CD14-positive monocyte (primary cell): Measurements from ENCODE around the gene STAM2. TPM values are rescaled to one million over a fixed set of nuclear protein-coding genes. Genes with fewer than 3 reads are reported as not detected.

Experiments used
- DNase-seq, 3 donors: peaks; one replicate each; pipeline ENCODE4 v3.0.0-alpha.2; 2011 to 2022
- H2AFZ ChIP-seq: 2 replicates; pipeline ENCODE4 v1.6.0; 2012; ENCODE audit warnings: mild to moderate bottlenecking, low read depth, low read length, inconsistent platforms; ENCODE audit not compliant: insufficient read depth, poor library complexity, severe bottlenecking
- H3K27ac ChIP-seq, 2 donors: 1 replicate in 1 of 2; 2 replicates in 1 of 2; pipeline ENCODE4 v1.5.1; 2012 to 2013; ENCODE audit warnings: low read length in 2 of 2, control low read depth in 1 of 2, inconsistent platforms in 1 of 2, low read depth in 1 of 2, mild to moderate bottlenecking in 1 of 2
- H3K27me3 ChIP-seq, 2 donors: one replicate each; pipeline versions ENCODE4 v1.6.0 to v1.6.1; 2011 to 2013; ENCODE audit warnings: low read length in 2 of 2; ENCODE audit not compliant: control insufficient read depth in 2 of 2, insufficient read depth in 2 of 2
- H3K36me3 ChIP-seq, 2 donors: replicated peaks in 1 of 2; 1 replicate in 1 of 2; 2 replicates in 1 of 2; pipeline versions ENCODE4 v1.5.1 to v1.6.1; 2012 to 2013; ENCODE audit warnings: low read length in 2 of 2, control low read depth in 1 of 2, inconsistent platforms in 1 of 2, mild to moderate bottlenecking in 1 of 2; ENCODE audit not compliant: insufficient read depth in 2 of 2, control insufficient read depth in 1 of 2
- H3K4me1 ChIP-seq, 2 donors: 1 replicate in 1 of 2; 2 replicates in 1 of 2; pipeline versions ENCODE4 v1.5.1 to v1.6.1; 2012 to 2013; ENCODE audit warnings: low read length in 2 of 2, control low read depth in 1 of 2, inconsistent platforms in 1 of 2, mild to moderate bottlenecking in 1 of 2, moderate library complexity in 1 of 2; ENCODE audit not compliant: insufficient read depth in 2 of 2, control insufficient read depth in 1 of 2
- H3K4me2 ChIP-seq: replicated peaks from 2 replicates; pipeline ENCODE3; 2012; ENCODE audit warnings: low read length, moderate library complexity, mild to moderate bottlenecking; ENCODE audit not compliant: poor library complexity, severe bottlenecking; ENCODE audit errors: extremely low read depth
- H3K4me3 ChIP-seq, 3 experiments: fragments of 200-600 bp in 1 of 3; sonication (generic) in 1 of 3; replicated peaks in 1 of 3; 1 replicate in 2 of 3; 2 replicates in 1 of 3; pipeline ENCODE4 v1.5.1; 2011 to 2013; ENCODE audit warnings: low read length in 3 of 3, mild to moderate bottlenecking in 3 of 3, control low read depth in 2 of 3, low read depth in 2 of 3, inconsistent platforms in 1 of 3, moderate library complexity in 1 of 3
- H3K79me2 ChIP-seq: 2 replicates; pipeline ENCODE4 v1.6.0; 2012; ENCODE audit warnings: mild to moderate bottlenecking, control low read depth, inconsistent platforms, low read length, moderate library complexity; ENCODE audit not compliant: insufficient read depth
- H3K9ac ChIP-seq: 2 replicates; pipeline ENCODE4 v1.6.0; 2017; ENCODE audit warnings: low read length, mild to moderate bottlenecking; ENCODE audit not compliant: insufficient read depth, poor library complexity, severe bottlenecking
- H3K9me3 ChIP-seq, 2 donors: replicated peaks in 1 of 2; 1 replicate in 1 of 2; 2 replicates in 1 of 2; pipeline versions ENCODE4 v1.5.1 to v1.6.1; 2012 to 2013; ENCODE audit warnings: low read length in 2 of 2, control low read depth in 1 of 2; ENCODE audit not compliant: control insufficient read depth in 1 of 2, insufficient read depth in 1 of 2
- H4K20me1 ChIP-seq: 2 replicates; pipeline ENCODE4 v1.6.0; 2012; ENCODE audit warnings: mild to moderate bottlenecking, low read length, control low read depth, moderate library complexity; ENCODE audit not compliant: insufficient read depth
- H3K27ac Mint-ChIP-seq, 7 donors: one replicate each; pipeline ENCODE4 v1.8.0; 2020; ENCODE audit warnings: mild to moderate bottlenecking in 7 of 7, mixed read lengths in 7 of 7, moderate library complexity in 6 of 7, inconsistent platforms in 2 of 7
- H3K27me3 Mint-ChIP-seq, 3 donors: one replicate each; pipeline ENCODE4 v1.8.0; 2021 to 2022; ENCODE audit warnings: low read depth in 3 of 3, mild to moderate bottlenecking in 3 of 3, mixed read lengths in 3 of 3, moderate library complexity in 3 of 3, inconsistent platforms in 1 of 3
- H3K36me3 Mint-ChIP-seq, 2 donors: one replicate each; pipeline ENCODE4 v1.8.0; 2020; ENCODE audit warnings: mixed read lengths in 2 of 2, inconsistent platforms in 1 of 2, mild to moderate bottlenecking in 1 of 2
- H3K4me1 Mint-ChIP-seq: one replicate; pipeline ENCODE4 v1.8.0; 2020; ENCODE audit warnings: mild to moderate bottlenecking, mixed read lengths
- H3K4me3 Mint-ChIP-seq, 2 donors: one replicate each; pipeline ENCODE4 v1.8.0; 2020; ENCODE audit warnings: mild to moderate bottlenecking in 2 of 2, mixed read lengths in 2 of 2, moderate library complexity in 1 of 2
- H3K9me3 Mint-ChIP-seq, 7 donors: one replicate each; pipeline ENCODE4 v1.8.0; 2020 to 2022; ENCODE audit warnings: mixed read lengths in 7 of 7, mild to moderate bottlenecking in 6 of 7, moderate library complexity in 6 of 7, inconsistent platforms in 2 of 7
- WGBS: methylation state at CpG from one replicate; pipeline ENCODE4 v1.1.5; 2013; ENCODE audit warnings: missing lambda C conversion rate; ENCODE audit not compliant: insufficient coverage; 5-methylcytosine and 5-hydroxymethylcytosine counted together
- intact Hi-C, 2 donors: fragments of 100-400 bp; cut with micrococcal nuclease; formaldehyde crosslinking; loops; one replicate each; pipeline versions ENCODE4 v1.15.0 to v1.15.1; 2023
- polyA plus RNA-seq, 3 donors: library from polyadenylated mRNA; depleted of rRNA in 1 of 3; unstranded in 2 of 3; stranded (reverse) in 1 of 3; fragments of 300-500 nt in 2 of 3; fragments of >200 nt in 1 of 3; fragmentation: Illumina TruSeq in 2 of 3; gene quantifications; 1 replicate in 2 of 3; 2 replicates in 1 of 3; pipeline ENCODE4 v1.2.3, GENCODE V29; 2012 to 2021
- TF ChIP-seq, protein P1 (sequence below): fragments of 200-600 bp; IDR thresholded peaks from one replicate; pipeline ENCODE4 v1.8.0; 2022; ENCODE audit warnings: antibody characterized with exemption, mild to moderate bottlenecking

The STAM2 gene
- polyA plus RNA-seq, 3 donors = 6.9 to 12.6 (median 8.2) TPM

DNA sequence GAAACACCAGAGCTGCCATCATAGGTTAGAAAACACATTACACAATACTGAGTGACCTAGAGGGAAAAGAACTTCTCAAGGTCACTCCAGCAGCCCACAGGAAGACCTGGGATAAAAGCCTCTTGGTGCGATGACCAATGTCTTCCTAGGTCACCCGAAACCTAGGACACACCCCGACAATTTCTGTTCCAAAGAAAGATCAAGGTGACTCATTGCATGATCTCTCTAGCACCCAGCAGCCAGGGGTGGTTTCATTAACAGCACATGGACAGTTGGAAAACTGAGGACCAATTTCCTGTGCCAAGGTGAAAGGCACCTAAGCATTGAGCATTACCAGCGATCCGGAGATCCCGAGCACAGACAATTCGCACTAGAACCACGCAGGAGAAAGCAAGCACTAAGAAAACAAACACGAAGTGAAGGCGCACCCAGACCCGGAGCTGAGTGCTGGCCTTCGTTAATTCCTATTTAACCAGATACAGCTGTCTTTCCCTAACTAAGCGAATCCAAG, 78.2 kb downstream of the STAM2 start:
- TF ChIP-seq, protein P1, sequence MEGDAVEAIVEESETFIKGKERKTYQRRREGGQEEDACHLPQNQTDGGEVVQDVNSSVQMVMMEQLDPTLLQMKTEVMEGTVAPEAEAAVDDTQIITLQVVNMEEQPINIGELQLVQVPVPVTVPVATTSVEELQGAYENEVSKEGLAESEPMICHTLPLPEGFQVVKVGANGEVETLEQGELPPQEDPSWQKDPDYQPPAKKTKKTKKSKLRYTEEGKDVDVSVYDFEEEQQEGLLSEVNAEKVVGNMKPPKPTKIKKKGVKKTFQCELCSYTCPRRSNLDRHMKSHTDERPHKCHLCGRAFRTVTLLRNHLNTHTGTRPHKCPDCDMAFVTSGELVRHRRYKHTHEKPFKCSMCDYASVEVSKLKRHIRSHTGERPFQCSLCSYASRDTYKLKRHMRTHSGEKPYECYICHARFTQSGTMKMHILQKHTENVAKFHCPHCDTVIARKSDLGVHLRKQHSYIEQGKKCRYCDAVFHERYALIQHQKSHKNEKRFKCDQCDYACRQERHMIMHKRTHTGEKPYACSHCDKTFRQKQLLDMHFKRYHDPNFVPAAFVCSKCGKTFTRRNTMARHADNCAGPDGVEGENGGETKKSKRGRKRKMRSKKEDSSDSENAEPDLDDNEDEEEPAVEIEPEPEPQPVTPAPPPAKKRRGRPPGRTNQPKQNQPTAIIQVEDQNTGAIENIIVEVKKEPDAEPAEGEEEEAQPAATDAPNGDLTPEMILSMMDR = no peak
- Mint-ChIP-seq H3K4me3 (peak overlapping the region; percentile 84 to 94), H3K4me1 (peaks cover 30% of the 10 kb centered on the region), H3K27ac (peak overlapping the region in 3 of 7 donors; percentile 4 to 55 (median 5)), H3K36me3 (peaks cover 5 to 8% of the 10 kb centered on the region in 2 donors), H3K9me3 (peaks cover 0 to 18% (median 3%) of the 10 kb centered on the region in 7 donors), H3K27me3 (peaks cover 25 to 47% (median 36%) of the 10 kb centered on the region in 3 donors)
- Histone ChIP-seq H4K20me1 (no peaks in the 10 kb centered on the region), H3K4me1 (peaks cover 20 to 22% of the 10 kb centered on the region in 2 donors), H3K4me2 (peak overlapping the region; percentile 99), H3K27ac (no peak overlapping the region), H3K36me3 (no peaks in the 10 kb centered on the region), H3K27me3 (peaks cover 22 to 41% of the 10 kb centered on the region in 2 donors), H3K79me2 (no peaks in the 10 kb centered on the region), H3K9ac (peak overlapping the region; percentile 37), H2AFZ (peak overlapping the region; percentile 86), H3K9me3 (no peaks in the 10 kb centered on the region), H3K4me3 (peak overlapping the region; percentile 40 to 83 (median 44))
- WGBS = 23% methylated on average over 11 of the region's 13 CpGs
- intact Hi-C loops = loop anchor here in 1 of 2 donors (5.0 kb wide), 1 partner anchor 50 kb away; no protein-coding TSS in a partner anchor
- DNase-seq = peak in 1 of 3 donors; percentile 12

- Histone ChIP-seq H3K36me3 (no peaks in the 10 kb centered on the region), H3K9me3 (no peaks in the 10 kb centered on the region), H3K9ac (no peak overlapping the region), H3K4me3 (no peak overlapping the region), H2AFZ (no peak overlapping the region), H3K79me2 (no peaks in the 10 kb centered on the region), H3K27ac (no peak overlapping the region), H4K20me1 (no peaks in the 10 kb centered on the region), H3K4me1 (peaks cover 28 to 32% of the 10 kb centered on the region in 2 donors), H3K27me3 (peaks cover 15 to 32% of the 10 kb centered on the region in 2 donors), H3K4me2 (no peak overlapping the region)
- Mint-ChIP-seq H3K27ac (no peak overlapping the region), H3K9me3 (peaks cover 0 to 17% (median 3%) of the 10 kb centered on the region in 7 donors), H3K36me3 (peaks cover 2 to 6% of the 10 kb centered on the region in 2 donors), H3K4me3 (no peak overlapping the region), H3K27me3 (peaks cover 22 to 42% (median 26%) of the 10 kb centered on the region in 3 donors), H3K4me1 (peaks cover 43% of the 10 kb centered on the region)
- no CpG with 5 or more reads among the region's 1 CpG for WGBS
- intact Hi-C loops = loop anchor here in 1 of 2 donors (5.0 kb wide), 1 partner anchor 48 kb away; no protein-coding TSS in a partner anchor
- DNase-seq = no peak
- TF ChIP-seq, protein P1 = no peak
Measured at GRCh38 chr2:152095146-152095545, 80.4 kb downstream of the STAM2 start.
